HG03196 (cell line): ENCODE measurements around the gene PRKAR1A.
"Not testable (repeated sequence)": the region's sequence is repeated elsewhere in the genome, so short reads cannot be mapped to it uniquely, and the experiment has no call there.

ENCODE experiments used
- ATAC-seq: cut with Tn5 transposase; IDR thresholded peaks from one replicate; pipeline ENCODE4 v1.9.1; 2021; ENCODE audit not compliant: unreplicated experiment

Gene PRKAR1A

DNA sequence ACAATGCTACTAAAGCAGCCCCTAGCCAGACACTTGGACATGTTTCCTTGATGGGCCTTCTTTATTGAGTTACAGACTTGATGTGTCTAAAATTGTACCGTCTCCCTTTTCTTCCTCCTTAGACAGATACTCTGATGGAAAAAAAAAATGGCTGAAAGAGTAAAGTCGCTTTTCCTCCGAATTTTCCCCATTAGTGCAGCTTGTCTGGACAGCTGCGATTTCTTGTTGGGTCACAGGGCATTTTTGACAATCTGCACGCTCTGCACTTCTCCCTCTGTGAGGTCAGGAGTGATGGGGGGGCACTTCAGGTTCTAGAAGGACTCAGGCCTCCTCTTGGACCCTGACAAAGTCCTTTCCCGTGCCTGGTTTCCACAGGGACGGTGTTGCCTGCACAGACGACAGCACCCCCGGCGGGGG is 968 bp upstream of the PRKAR1A start:
- ATAC-seq, result no peak

DNA sequence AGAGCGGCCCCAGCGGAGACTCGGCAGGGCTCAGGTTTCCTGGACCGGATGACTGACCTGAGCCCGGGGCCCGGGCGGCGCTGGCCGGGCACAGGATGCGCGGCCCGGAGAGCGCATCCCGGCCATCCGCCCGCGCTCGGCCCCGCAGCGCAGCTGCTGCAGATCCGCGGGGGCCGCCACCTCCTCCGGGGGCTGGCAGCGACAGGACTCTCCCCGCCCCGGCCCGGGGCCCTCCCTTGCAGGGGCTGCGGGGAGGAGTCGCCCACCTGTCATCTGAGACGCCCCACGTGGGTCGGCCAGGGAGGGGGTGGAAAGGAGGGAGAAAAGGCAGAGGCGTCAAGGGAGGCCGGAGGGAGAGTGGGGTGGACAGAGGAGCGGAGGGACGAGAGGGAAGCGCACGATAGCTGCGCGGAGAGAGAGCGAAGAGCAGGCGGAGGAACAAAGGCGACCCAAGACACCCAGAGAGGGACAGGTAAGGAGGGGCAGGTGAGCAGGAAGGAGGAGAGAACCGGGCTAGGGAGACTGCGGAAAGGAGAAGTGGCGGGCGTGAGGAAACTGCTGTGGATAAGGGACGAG is 471 bp upstream of the PRKAR1A start:
- ATAC-seq, result peak; percentile 46

DNA sequence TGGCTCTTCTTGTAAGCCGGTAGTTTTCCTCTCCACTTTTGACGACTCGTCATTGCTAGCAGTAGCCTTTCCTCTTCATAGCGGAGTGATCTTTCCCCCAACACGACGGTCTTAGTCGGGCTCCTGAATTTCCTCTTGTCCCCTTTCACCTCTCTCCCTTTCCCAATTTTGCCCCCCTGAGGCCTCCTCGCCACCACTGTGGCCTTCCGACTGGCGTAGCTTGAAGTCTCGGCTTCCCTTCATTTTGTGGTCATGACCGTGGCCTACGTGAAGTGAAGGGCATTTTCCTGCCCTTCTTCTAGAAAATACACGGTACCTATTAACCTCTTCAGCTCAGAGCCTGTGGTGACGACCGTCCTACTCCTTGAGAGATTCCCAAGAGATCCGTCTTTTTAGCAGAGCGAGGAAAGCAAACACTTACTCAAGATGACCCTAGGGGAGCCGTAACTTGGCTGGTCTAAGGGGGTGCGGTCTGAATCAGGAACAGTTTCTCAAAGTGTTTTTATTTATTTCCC is 787 bp downstream of the PRKAR1A start:
- no peak for ATAC-seq

DNA sequence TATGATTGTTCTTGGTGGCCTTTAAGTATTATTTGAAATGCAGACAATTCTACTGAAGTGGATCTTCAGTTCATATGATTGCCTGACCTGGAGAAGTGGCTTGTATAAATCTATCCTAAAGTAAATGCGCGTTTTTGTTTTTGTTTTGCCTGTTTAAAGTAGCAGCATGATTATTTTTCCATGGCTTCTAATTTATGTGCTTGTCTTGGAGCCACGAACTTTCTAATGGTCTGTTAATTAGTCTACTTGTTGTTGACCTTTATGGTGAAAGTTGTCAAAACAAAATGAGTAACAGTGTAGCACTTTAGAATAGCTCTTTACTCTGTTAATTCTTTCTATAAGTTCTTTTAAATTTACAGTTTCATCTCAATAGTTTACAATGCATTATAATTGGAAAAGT is 1.7 kb downstream of the PRKAR1A start:
- ATAC-seq, result no peak

DNA sequence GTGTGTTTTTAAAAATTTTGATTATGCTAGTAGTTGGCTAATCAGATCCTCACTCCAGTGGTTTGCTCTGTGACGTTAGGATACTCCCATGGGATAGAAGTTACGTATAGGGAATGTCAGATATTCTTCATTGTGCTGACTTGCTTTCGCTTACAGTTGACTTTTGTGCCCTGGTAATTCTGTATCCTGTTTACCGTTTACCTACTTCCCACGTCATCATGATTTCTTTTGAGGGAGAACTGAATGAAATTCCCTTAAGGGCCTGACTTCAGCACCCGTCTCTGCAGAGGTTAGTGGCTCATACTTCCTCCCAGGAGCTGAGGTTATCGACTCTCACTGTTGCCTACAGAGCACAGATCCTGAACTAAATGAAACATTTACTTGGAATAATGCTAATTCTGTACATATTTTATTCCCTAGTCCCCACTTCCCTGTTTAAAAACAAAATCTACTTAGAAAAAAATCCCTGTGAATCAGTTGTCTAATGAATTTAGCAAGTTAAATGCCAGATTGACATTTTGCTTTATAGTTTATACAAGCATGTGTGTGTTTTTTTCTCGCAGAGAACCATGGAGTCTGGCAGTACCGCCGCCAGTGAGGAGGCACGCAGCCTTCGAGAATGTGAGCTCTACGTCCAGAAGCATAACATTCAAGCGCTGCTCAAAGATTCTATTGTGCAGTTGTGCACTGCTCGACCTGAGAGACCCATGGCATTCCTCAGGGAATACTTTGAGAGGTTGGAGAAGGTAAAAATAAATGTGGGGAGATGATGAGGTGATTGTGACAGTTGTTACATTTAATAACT is 2.8 kb downstream of the PRKAR1A start:
- ATAC-seq, result no peak

DNA sequence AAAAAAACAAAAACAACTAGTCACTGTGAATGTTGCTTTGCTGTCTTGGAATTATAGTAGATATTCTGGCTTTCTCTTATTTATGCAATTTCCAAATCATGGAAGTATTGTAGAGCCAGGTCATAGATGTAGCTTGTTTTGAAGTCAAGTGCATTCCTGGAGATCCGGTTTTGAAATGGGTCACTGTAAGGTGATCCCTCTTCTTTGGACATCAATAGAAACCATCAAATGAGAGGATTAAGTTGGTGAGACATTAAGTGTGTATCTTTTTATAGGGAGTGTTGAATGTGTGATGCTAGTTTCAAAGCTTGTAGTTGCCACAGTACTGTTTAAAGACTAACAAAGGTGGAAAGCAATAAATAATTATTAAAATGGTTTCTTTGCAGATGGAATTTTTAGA is 4.5 kb downstream of the PRKAR1A start:
- no peak for ATAC-seq

DNA sequence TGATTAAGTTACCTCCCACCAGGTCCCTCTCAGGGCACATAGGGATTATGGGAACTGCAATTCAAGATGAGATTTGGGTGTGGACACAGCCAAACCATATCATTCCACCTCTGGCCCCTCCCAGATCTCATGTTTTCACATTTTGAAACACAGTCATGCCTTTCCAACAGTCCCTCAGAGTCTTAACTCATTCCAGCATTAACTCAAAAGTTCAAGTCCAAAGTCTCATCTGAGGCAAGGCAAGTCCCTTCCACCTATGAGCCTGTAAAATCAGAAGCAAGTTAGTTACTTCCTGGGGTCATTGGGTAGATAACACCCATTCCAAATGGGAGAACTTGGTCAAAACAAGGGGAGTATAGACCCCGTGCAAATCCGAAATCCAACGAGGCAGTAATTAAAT is 5.4 kb downstream of the PRKAR1A start:
- not testable (repeated sequence) for ATAC-seq

DNA sequence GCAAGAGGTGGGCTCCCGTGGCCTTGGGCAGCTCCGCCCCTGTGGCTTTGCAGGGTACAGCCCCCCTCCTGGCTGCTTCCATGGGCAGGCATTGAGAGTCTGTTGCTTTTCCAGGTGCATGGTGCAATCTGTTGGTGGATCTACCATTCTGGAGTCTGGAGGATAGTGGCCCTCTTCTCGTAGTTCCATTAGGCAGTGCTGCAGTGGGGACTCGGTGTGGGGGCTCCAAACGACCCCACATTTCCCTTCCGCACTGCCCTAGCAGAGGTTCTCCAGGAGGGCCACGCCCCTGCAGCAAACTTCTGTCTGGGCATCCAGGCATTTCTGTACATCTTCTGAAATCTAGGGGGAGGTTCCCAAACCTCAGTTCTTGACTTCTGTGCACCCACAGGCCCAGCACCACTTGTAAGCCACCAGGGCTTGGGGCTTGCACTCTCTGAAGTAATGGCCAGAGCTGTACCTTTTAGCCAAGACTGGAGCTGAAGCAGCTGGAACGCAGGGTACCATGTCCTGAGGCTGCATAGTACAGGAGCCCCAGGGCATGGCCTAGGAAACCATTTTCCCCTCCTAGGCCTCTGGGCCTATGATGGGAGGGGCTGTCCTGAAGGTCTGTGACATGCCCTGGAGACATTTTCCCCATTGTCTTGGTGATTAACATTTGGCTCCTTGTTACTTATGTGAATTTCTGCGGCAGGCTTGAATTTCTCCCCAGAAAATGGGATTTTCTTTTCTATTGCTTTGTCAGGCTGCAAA is 6.0 kb downstream of the PRKAR1A start:
- no peak for ATAC-seq

DNA sequence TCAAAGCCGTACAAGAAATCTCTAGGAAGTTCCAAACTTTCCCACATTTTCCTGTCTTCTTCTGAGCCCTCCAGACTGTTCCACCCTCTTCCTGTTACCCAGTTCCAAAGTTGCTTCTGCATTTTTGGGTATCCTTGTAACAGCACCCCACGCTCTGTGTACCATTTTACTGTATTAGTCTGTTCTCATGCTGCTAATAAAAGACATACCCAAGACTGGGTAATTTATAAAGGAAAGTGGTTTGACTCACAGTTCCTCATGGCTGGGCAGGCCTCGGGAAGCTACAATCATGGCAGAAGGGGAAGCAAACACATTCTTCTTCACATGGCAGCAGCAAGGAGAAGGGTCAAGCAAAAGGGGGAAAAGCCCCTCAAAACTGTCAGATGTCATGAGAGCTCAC is 6.8 kb downstream of the PRKAR1A start:
- not testable (repeated sequence) for ATAC-seq

DNA sequence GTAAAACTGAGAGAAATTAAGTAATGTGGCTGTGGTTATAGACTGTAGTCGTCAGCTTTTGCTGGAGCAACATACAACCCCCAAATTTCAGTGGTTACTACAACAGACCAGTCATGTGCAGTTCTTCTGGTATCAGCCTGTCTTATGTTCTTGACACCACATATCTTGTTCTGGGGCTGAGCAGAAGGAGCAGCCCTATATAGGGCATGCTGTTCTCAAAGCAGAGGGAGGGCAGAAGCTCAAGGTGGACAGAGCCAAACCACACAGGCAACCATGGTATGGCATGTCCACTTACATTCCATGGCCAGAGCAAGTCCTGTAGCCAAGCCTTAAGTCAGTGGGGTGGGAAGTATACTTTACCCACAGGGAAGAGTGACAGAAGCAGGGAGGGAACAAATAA is 7.7 kb downstream of the PRKAR1A start:
- no peak for ATAC-seq

DNA sequence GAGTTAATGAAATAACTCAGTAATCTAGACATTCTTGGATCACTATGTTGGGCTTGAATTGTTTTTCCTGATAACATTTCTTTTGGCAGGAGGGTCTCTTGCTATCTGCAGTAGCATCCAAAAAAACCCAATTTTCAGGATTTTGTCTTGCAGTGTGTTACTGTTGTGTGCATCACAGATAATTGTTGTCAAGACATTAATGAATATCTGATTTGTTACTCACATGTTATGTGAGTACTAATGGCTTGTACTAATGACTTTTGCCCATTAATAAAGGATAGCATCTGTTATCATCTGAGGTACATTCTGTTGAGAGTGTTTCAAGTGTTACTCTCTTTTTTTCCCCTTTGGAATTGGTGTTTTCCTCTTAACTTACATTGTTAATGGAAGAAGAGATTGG is 10.0 kb downstream of the PRKAR1A start:
- no peak for ATAC-seq

DNA sequence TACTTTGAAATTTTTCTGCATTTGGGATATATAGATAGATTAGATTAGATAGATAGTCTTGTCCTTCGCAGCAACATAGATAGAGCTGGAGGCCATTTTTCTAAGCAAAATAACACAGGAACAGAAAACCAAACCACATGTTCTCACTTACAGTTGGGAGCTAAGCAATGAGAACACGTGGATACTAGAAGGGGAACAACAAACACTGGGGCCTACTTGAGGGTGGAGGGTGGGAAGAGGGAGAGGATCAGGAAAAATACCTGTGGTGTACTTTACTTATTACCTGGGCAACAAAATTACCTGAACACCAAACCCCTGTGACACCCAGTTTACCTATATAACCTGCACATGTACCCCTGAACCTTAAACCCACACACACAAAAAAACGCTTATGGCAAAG is 14.3 kb downstream of the PRKAR1A start:
- no peak for ATAC-seq

DNA sequence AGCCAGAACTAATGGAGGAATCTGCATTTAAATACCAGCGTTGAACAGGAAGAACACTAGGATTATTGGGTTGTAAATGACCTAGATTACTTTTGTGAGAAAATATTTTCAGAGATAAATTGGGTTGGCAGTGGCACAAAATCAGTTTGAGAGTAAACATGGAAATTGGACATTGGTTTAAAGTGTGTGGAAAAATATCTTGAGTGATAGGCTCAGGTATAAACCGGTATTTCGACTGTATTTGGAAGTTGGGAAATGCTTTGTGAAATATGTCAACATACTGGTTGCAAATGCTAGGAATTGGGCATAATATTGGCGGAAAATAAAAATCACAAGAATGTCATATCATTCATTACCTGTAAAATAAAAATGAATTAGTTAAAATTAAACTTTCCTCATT is 15.1 kb downstream of the PRKAR1A start:
- no peak for ATAC-seq

DNA sequence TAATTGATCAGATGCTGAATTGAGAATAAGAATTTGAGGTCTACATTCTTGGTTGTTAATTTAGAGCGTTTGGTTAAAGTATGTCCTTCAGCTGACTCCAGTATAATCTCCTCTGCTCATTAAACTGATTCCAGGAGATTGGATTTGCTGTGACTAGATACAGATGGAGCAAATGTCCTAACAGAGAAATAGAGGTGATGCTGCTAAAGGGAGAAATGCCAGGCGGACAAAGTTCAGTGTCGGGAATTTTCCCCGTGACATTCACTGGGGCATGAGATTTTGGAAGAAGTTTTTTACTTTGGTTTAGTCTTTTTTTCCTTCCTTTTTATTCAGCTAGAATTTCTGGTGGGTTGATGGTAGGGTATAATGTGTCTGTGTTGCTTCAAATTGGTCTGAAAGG is 19.0 kb downstream of the PRKAR1A start:
- ATAC-seq, result no peak

DNA sequence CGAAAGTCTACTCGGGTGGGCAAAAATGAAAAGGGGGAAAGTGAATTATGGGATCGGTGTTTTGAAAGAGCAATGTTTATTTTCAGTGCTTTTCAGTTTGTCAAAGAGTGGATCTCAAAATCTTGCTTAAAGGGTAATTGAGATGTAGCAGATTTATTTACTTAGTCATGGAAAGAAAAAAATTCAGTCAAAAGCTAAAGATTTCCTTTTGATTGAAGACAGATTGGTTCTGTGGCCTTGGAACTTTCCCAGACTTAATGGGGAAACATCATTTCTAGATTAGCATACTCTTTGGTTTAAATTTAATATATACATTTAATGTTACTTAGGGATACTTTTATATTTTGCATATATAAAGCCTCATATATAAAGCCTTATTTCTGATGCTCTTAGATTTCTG is 20.6 kb downstream of the PRKAR1A start:
- no peak for ATAC-seq

DNA sequence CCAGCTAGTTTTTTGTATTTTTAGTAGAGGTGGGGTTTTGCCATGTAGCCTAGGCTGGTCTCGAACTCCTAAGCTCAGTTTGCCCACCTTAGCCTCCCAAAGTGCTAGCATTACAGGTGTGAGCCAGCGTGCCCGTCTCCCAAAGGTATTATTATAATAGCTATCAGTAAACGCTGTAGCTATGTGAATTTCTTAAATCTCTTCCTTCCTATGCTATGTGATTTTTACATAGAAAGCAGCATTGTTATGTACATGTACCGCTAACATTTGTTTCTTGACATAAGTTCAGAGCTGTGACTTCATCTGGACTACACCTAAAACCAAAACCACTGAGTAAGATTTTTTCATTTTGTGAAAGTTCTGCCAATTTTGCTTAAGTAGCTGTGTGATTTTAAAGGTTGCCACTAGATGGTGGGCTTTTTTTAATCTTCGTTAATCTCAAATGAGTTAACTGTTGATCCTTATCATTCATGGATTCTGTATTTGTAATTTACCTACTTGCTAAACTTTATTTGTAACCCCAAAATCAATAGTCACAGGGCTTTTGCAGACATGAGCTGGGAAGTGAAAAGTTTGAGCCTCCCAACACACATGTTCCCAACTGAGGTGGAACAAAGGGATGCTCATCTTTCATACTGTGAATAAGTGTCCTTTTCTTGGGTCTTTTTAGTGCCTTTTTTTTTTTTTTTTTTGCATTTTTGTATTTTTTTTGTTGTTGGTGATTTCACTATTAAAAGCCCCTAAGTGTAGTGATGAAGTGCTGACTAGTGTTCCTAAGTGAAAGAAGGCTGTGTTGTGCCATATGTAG is 21.9 kb downstream of the PRKAR1A start:
- ATAC-seq, result no peak

DNA sequence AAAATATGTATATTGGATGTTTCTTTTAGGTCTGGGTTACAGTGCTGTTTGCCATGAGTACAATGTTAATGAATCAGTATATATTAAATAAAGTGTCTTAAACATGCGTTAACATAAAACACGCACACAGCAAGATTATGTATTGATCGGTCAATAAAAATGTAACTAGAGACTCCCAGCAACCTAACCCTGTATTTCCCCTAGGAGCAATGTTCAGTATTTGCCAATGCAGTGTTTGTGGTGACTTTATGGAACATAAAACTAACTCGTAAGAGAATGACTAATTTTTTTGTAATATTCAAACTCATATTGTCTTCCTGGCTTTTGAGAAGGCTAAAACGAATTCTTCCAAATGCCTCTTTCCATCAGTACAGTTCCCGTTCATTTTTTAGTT is 22.5 kb downstream of the PRKAR1A start:
- no peak for ATAC-seq

DNA sequence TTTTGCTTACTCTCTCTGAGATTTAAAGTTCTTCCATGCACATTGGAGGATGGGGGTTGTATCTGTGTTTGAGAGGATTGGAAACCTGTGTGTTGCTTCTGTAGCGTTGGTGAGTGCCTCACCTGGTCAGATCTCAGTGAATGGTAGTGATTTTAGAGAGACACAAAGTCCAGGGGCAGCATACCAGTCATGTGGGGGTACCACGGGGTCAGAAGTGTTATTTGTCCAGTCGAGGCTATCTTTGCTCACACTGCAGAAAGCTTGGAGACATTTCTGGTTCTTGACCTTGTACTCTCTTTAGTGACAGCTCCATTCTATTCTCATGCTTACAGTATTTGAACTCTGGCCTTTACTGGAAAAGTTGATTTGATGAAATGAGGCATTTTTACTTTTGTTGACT is 23.7 kb downstream of the PRKAR1A start:
- ATAC-seq, result no peak

DNA sequence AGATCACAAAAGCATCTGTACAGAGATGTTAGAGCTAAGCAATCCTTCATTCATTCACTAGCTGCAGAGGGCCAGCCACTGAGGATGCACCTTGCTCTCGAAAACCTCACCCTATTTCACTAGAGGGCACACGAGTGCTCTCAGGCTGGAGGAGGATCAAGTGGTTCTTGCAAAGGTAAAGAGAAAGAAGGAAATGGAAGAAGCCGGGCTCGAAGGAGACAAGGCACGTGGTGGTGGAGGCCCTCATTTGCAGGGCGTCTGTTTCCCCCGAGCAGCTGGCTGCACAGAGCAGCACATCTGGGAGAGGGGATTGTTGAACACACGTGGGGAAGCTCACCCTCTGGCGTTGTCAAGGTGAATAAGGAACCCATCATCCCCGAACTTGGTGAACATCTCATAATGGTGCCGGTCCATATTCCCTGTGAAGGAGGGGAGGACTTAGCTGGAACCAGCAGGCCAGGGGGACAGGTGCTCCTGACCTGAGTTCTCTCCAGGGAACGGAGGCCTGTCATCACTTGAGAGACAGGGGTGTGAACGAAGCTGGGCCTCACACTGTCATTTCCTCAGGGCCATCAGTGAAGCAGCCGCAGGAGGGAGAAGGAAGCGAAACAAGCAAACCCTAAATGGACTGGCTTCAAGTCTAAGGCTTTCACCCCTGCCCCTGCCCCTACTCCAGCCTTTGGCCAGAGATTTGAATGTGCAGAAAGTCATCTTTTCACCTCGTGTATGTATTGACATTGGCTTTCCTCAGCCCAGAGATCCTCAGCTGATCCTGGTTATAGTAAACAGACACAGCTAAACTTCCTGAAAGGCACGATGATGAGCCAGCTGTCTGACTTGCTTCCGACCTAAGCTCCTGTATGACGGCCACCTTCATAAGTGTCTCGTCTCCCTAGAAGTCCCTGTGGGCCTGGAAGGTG is 27.6 kb downstream of the PRKAR1A start:
- ATAC-seq, result no peak

DNA sequence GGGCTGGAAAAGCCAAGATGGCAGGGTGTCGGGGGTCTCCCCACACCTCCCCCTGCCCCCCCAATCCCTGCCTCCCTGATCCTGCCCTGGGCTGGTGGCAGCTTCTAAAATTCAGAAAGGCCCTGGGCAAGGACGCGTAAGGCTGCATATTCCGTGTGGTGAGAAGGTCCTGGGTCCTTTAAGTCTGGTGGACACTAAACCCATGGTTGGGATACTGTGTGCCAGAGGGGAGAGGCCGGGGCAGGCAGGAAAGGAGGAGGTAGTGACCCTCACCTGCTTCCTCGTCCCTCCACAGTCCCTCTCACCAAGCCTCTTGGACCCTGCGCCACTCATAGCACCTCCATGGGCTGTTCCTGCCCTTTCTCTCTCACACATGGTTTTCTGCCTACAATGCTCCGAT is 28.8 kb downstream of the PRKAR1A start:
- no peak for ATAC-seq
